T-helper 2 cell treated with Interferon-gamma antibody and Interleukin-4, amounts not matched to agents 5 μg/mL and 100 μg/mL, for 36 hours (primary cell): ENCODE measurements around the gene CEP128.
"Not testable (repeated sequence)": the region's sequence is repeated elsewhere in the genome, so short reads cannot be mapped to it uniquely, and the experiment has no call there.

Source experiments
- DNase-seq: peaks from one replicate; pipeline ENCODE4 v3.0.0; 2021; ENCODE audit warnings: low spot score
- H3K27ac Mint-ChIP-seq: one replicate; pipeline ENCODE4 v1.8.0; 2021; ENCODE audit warnings: mild to moderate bottlenecking, mixed read lengths
- H3K27me3 Mint-ChIP-seq: one replicate; pipeline ENCODE4 v1.8.0; 2021; ENCODE audit warnings: low read depth, mixed read lengths
- H3K36me3 Mint-ChIP-seq: one replicate; pipeline ENCODE4 v1.8.0; 2021; ENCODE audit warnings: low read depth, mixed read lengths
- H3K4me1 Mint-ChIP-seq: one replicate; pipeline ENCODE4 v1.8.0; 2021; ENCODE audit warnings: low read depth, mixed read lengths
- H3K4me3 Mint-ChIP-seq: one replicate; pipeline ENCODE4 v1.8.0; 2022; ENCODE audit warnings: mild to moderate bottlenecking, moderate library complexity, mixed read lengths
- H3K9me3 Mint-ChIP-seq: one replicate; pipeline ENCODE4 v1.8.0; 2021; ENCODE audit warnings: mixed read lengths

Gene CEP128

GRCh38 chr14:80942191-80942600 lies 658 bp upstream of the CEP128 start:
- Mint-ChIP-seq H3K27ac (peak overlapping the region; percentile 85), H3K4me3 (peak overlapping the region; percentile 88), H3K27me3 (no peaks in the 10 kb centered on the region), H3K9me3 (peaks cover 3% of the 10 kb centered on the region), H3K36me3 (peaks cover 2% of the 10 kb centered on the region), H3K4me1 (peaks cover 29% of the 10 kb centered on the region)
- no peak for DNase-seq

GRCh38 chr14:80940146-80940545 lies 1.4 kb downstream of the CEP128 start:
- no peak for DNase-seq
- peaks cover 28% of the 10 kb centered on the region for H3K4me1 Mint-ChIP-seq
- H3K27me3 Mint-ChIP-seq: no peaks in the 10 kb centered on the region
- H3K36me3 Mint-ChIP-seq: peaks cover 4% of the 10 kb centered on the region
- no peaks in the 10 kb centered on the region for H3K9me3 Mint-ChIP-seq
- H3K4me3 Mint-ChIP-seq: peak overlapping the region; percentile 29
- H3K27ac Mint-ChIP-seq: no peak overlapping the region

- Mint-ChIP-seq H3K9me3 (no peaks in the 10 kb centered on the region), H3K27me3 (no peaks in the 10 kb centered on the region), H3K4me1 (peaks cover 35% of the 10 kb centered on the region), H3K4me3 (no peak overlapping the region), H3K36me3 (peaks cover 33% of the 10 kb centered on the region), H3K27ac (no peak overlapping the region)
- no peak for DNase-seq
Observed at GRCh38 chr14:80933686-80934085, 7.9 kb downstream of the CEP128 start.

GRCh38 chr14:80933282-80933681 lies 8.3 kb downstream of the CEP128 start:
- no peak overlapping the region for H3K4me3 Mint-ChIP-seq
- no peaks in the 10 kb centered on the region for H3K27me3 Mint-ChIP-seq
- peaks cover 37% of the 10 kb centered on the region for H3K36me3 Mint-ChIP-seq
- H3K9me3 Mint-ChIP-seq: no peaks in the 10 kb centered on the region
- H3K27ac Mint-ChIP-seq: no peak overlapping the region
- peaks cover 36% of the 10 kb centered on the region for H3K4me1 Mint-ChIP-seq
- DNase-seq: no peak

GRCh38 chr14:80930836-80931389 lies 10.6 kb downstream of the CEP128 start:
- peak; percentile 53 for DNase-seq
- Mint-ChIP-seq H3K4me3 (peak overlapping the region; percentile 74), H3K9me3 (no peaks in the 10 kb centered on the region), H3K27ac (peak overlapping the region; percentile 88), H3K4me1 (peaks cover 44% of the 10 kb centered on the region), H3K36me3 (peaks cover 42% of the 10 kb centered on the region), H3K27me3 (no peaks in the 10 kb centered on the region)

GRCh38 chr14:80930095-80930494 lies 11.4 kb downstream of the CEP128 start:
- peaks cover 47% of the 10 kb centered on the region for H3K36me3 Mint-ChIP-seq
- DNase-seq: no peak
- peak overlapping the region; percentile 88 for H3K27ac Mint-ChIP-seq
- peak overlapping the region; percentile 52 for H3K4me3 Mint-ChIP-seq
- H3K27me3 Mint-ChIP-seq: no peaks in the 10 kb centered on the region
- peaks cover 49% of the 10 kb centered on the region for H3K4me1 Mint-ChIP-seq
- H3K9me3 Mint-ChIP-seq: peaks cover 1% of the 10 kb centered on the region

- Mint-ChIP-seq H3K4me1 (peaks cover 45% of the 10 kb centered on the region), H3K36me3 (peaks cover 41% of the 10 kb centered on the region), H3K4me3 (no peak overlapping the region), H3K9me3 (peaks cover 6% of the 10 kb centered on the region), H3K27ac (no peak overlapping the region), H3K27me3 (no peaks in the 10 kb centered on the region)
- no peak for DNase-seq
Observed at GRCh38 chr14:80927083-80927989, 14.2 kb downstream of the CEP128 start.

GRCh38 chr14:80926397-80927082 lies 15.0 kb downstream of the CEP128 start:
- Mint-ChIP-seq H3K27me3 (no peaks in the 10 kb centered on the region), H3K27ac (no peak overlapping the region), H3K9me3 (peaks cover 6% of the 10 kb centered on the region), H3K4me3 (no peak overlapping the region), H3K4me1 (peaks cover 40% of the 10 kb centered on the region), H3K36me3 (peaks cover 39% of the 10 kb centered on the region)
- DNase-seq: no peak

GRCh38 chr14:80924365-80925103 lies 17.0 kb downstream of the CEP128 start:
- peaks cover 33% of the 10 kb centered on the region for H3K36me3 Mint-ChIP-seq
- no peak overlapping the region for H3K27ac Mint-ChIP-seq
- H3K9me3 Mint-ChIP-seq: peaks cover 6% of the 10 kb centered on the region
- no peaks in the 10 kb centered on the region for H3K27me3 Mint-ChIP-seq
- no peak overlapping the region for H3K4me3 Mint-ChIP-seq
- peaks cover 23% of the 10 kb centered on the region for H3K4me1 Mint-ChIP-seq
- no peak for DNase-seq

- DNase-seq: no peak
- peaks cover 6% of the 10 kb centered on the region for H3K9me3 Mint-ChIP-seq
- no peak overlapping the region for H3K4me3 Mint-ChIP-seq
- peaks cover 21% of the 10 kb centered on the region for H3K4me1 Mint-ChIP-seq
- H3K27ac Mint-ChIP-seq: no peak overlapping the region
- peaks cover 22% of the 10 kb centered on the region for H3K36me3 Mint-ChIP-seq
- H3K27me3 Mint-ChIP-seq: no peaks in the 10 kb centered on the region
Observed at GRCh38 chr14:80923368-80923767, 18.2 kb downstream of the CEP128 start.

- peaks cover 5% of the 10 kb centered on the region for H3K4me1 Mint-ChIP-seq
- DNase-seq: no peak
- peaks cover 16% of the 10 kb centered on the region for H3K36me3 Mint-ChIP-seq
- no peaks in the 10 kb centered on the region for H3K27me3 Mint-ChIP-seq
- peaks cover under 1% of the 10 kb centered on the region for H3K9me3 Mint-ChIP-seq
- no peak overlapping the region for H3K4me3 Mint-ChIP-seq
- no peak overlapping the region for H3K27ac Mint-ChIP-seq
Observed at GRCh38 chr14:80919622-80920021, 21.9 kb downstream of the CEP128 start.

- H3K36me3 Mint-ChIP-seq: peaks cover 29% of the 10 kb centered on the region
- not testable (repeated sequence) for DNase-seq, H3K27me3 Mint-ChIP-seq, H3K4me3 Mint-ChIP-seq, H3K4me1 Mint-ChIP-seq, H3K9me3 Mint-ChIP-seq, H3K27ac Mint-ChIP-seq
Observed at GRCh38 chr14:80912013-80912412, 29.5 kb downstream of the CEP128 start.

- DNase-seq: no peak
- H3K27me3 Mint-ChIP-seq: no peaks in the 10 kb centered on the region
- H3K4me3 Mint-ChIP-seq: no peak overlapping the region
- H3K4me1 Mint-ChIP-seq: peaks cover 10% of the 10 kb centered on the region
- H3K36me3 Mint-ChIP-seq: peaks cover 28% of the 10 kb centered on the region
- no peaks in the 10 kb centered on the region for H3K9me3 Mint-ChIP-seq
- H3K27ac Mint-ChIP-seq: no peak overlapping the region
Observed at GRCh38 chr14:80906946-80907345, 34.6 kb downstream of the CEP128 start.
